IMR-90 (cell line): Measurements from ENCODE around the gene ZFP36. TPM values are rescaled to one million over a fixed set of nuclear protein-coding genes. Genes with fewer than 3 reads are reported as not detected.

ENCODE experiments used
- ATAC-seq: fragments of 200-7000 bp; cut with Tn5 transposase; 2 replicates; pipeline ENCODE4 v1.9.1; 2020; ENCODE audit warnings: low read depth, mild to moderate bottlenecking, moderate library complexity
- BruUV-seq: library from RNA; stranded (reverse); fragments of 400-500 nt; replicated peaks from 2 replicates; lab custom pipeline; 2021; lab: Mats Ljungman, UMichigan
- CTCF ChIA-PET: fragments of 300-600 bp; formaldehyde crosslinking; extraction: SDS; loops from one replicate; lab custom pipeline; 2021; ENCODE audit warnings: antibody characterized with exemption; lab: Yijun Ruan, JAX
- POLR2A ChIA-PET: fragments of 300-600 bp; sonication (Branson Sonifier 250); formaldehyde crosslinking; loops from one replicate; lab custom pipeline; 2022; ENCODE audit warnings: antibody characterized with exemption; ENCODE audit not compliant: unreplicated experiment; lab: Charles Lee
- DNase-seq: peaks from one replicate; pipeline ENCODE4 v3.0.0; 2013
- H2AFZ ChIP-seq: replicated peaks from 2 replicates; pipeline ENCODE3; 2013; ENCODE audit warnings: low read length, mild to moderate bottlenecking; ENCODE audit not compliant: poor library complexity
- H2AK5ac ChIP-seq: 2 replicates; pipeline ENCODE4 v1.6.1; 2013; ENCODE audit warnings: low read depth, low read length, inconsistent platforms
- H2AK9ac ChIP-seq: replicated peaks from 2 replicates; pipeline ENCODE3; 2013; ENCODE audit warnings: mild to moderate bottlenecking, low read depth, low read length, moderate library complexity; ENCODE audit not compliant: poor library complexity
- H2BK120ac ChIP-seq: 2 replicates; pipeline ENCODE4 v1.6.1; 2013; ENCODE audit warnings: low read depth, low read length, inconsistent platforms
- H2BK15ac ChIP-seq: 3 replicates; pipeline ENCODE4 v1.6.1; 2013; ENCODE audit warnings: low read depth, low read length, inconsistent platforms
- H2BK20ac ChIP-seq: 2 replicates; pipeline ENCODE4 v1.6.1; 2013; ENCODE audit warnings: low read depth, mild to moderate bottlenecking, inconsistent platforms, low read length, moderate library complexity
- H2BK5ac ChIP-seq: 2 replicates; pipeline ENCODE4 v1.6.1; 2013; ENCODE audit warnings: mild to moderate bottlenecking, low read depth, low read length, inconsistent platforms; ENCODE audit not compliant: poor library complexity, severe bottlenecking
- H3K14ac ChIP-seq: replicated peaks from 2 replicates; pipeline ENCODE4 v1.6.1; 2013; ENCODE audit warnings: low read depth, low read length, inconsistent platforms
- H3K18ac ChIP-seq: 2 replicates; pipeline ENCODE4 v1.6.1; 2013; ENCODE audit warnings: low read depth, low read length, control low read depth
- H3K23ac ChIP-seq: 2 replicates; pipeline ENCODE4 v1.6.1; 2013; ENCODE audit warnings: low read depth, low read length, inconsistent platforms
- H3K27ac ChIP-seq: 2 replicates; pipeline ENCODE4 v1.5.1; 2013; ENCODE audit warnings: mild to moderate bottlenecking, control low read depth, low read length; ENCODE audit not compliant: insufficient read depth
- H3K27me3 ChIP-seq: 2 replicates; pipeline ENCODE4 v1.6.1; 2013; ENCODE audit warnings: low read length; ENCODE audit not compliant: control insufficient read depth, insufficient read depth
- H3K36me3 ChIP-seq: 2 replicates; pipeline ENCODE4 v1.6.1; 2013; ENCODE audit warnings: low read length, mixed read lengths; ENCODE audit not compliant: control insufficient read depth, insufficient read depth
- H3K4ac ChIP-seq: 2 replicates; pipeline ENCODE4 v1.6.1; 2013; ENCODE audit warnings: low read depth, low read length, inconsistent platforms
- H3K4me1 ChIP-seq: 2 replicates; pipeline ENCODE4 v1.6.1; 2013; ENCODE audit warnings: low read length, mixed read lengths; ENCODE audit not compliant: control insufficient read depth, insufficient read depth
- H3K4me2 ChIP-seq: 2 replicates; pipeline ENCODE4 v1.6.1; 2013; ENCODE audit warnings: low read depth, mild to moderate bottlenecking, control low read depth, low read length, moderate library complexity
- H3K4me3 ChIP-seq: 2 replicates; pipeline ENCODE4 v1.5.1; 2013; ENCODE audit warnings: low read depth, mild to moderate bottlenecking, control low read depth, low read length, moderate library complexity; ENCODE audit not compliant: insufficient read depth
- H3K56ac ChIP-seq: 2 replicates; pipeline ENCODE4 v1.6.1; 2013; ENCODE audit warnings: low read length, inconsistent platforms; ENCODE audit not compliant: insufficient read depth; ENCODE audit errors: extremely low read depth
- H3K79me1 ChIP-seq, 2 experiments: 2 replicates each; pipeline ENCODE4 v1.6.1; 2013; ENCODE audit warnings: low read length in 2 of 2, inconsistent platforms in 1 of 2, low read depth in 1 of 2
- H3K9ac ChIP-seq: 2 replicates; pipeline ENCODE4 v1.6.1; 2013; ENCODE audit warnings: low read depth, low read length, control low read depth
- H3K9me1 ChIP-seq: 2 replicates; pipeline ENCODE4 v1.6.1; 2013; ENCODE audit warnings: low read length, inconsistent platforms; ENCODE audit not compliant: insufficient read depth
- H3K9me3 ChIP-seq: 2 replicates; pipeline ENCODE4 v1.6.1; 2013; ENCODE audit warnings: low read length; ENCODE audit not compliant: control insufficient read depth, insufficient read depth
- H4K20me1 ChIP-seq: 2 replicates; pipeline ENCODE4 v1.6.1; 2013; ENCODE audit warnings: low read length, inconsistent platforms; ENCODE audit not compliant: insufficient read depth
- H4K5ac ChIP-seq: 2 replicates; pipeline ENCODE4 v1.6.1; 2013; ENCODE audit warnings: mild to moderate bottlenecking, low read depth, low read length, control low read depth
- H4K8ac ChIP-seq, 2 experiments: 2 replicates each; pipeline ENCODE4 v1.6.1; 2013; ENCODE audit warnings: low read depth in 2 of 2, low read length in 2 of 2, control low read depth in 1 of 2, inconsistent platforms in 1 of 2
- H4K91ac ChIP-seq: 2 replicates; pipeline ENCODE4 v1.6.1; 2013; ENCODE audit warnings: low read depth, low read length, inconsistent platforms; ENCODE audit not compliant: insufficient read depth
- CEBPB ChIP-seq: IDR thresholded peaks from 2 replicates; pipeline ENCODE4 v1.6.1; 2012; ENCODE audit warnings: low read depth, low read length, improper control_type of control experiment
- SMC3 ChIP-seq: fragments of 150-350 bp; IDR thresholded peaks from 2 replicates; pipeline ENCODE4 v1.6.1; 2016; ENCODE audit warnings: low read depth, mild to moderate bottlenecking, antibody characterized with exemption, low read length, moderate library complexity
- WGBS, 2 experiments: methylation state at CpG; one replicate each; pipeline versions ENCODE4 v1.1.5 to v1.1.7; 2013; ENCODE audit warnings: missing lambda C conversion rate in 2 of 2; ENCODE audit not compliant: insufficient read length in 1 of 2; ENCODE audit errors: extremely low coverage in 2 of 2; 5-methylcytosine and 5-hydroxymethylcytosine counted together
- dilution Hi-C: fragments of 300-500 bp; cut with HindIII; formaldehyde crosslinking; loops from one replicate; pipeline ENCODE4 v1.14.3; 2018; ENCODE audit warnings: low sequenced_read_pairs; ENCODE audit not compliant: unreplicated experiment
- in situ Hi-C: fragments of 300-500 bp; cut with MboI; formaldehyde crosslinking; loops from 3 replicates; pipeline ENCODE4 v1.14.3; 2019; ENCODE audit warnings: low sequenced_read_pairs, inconsistent platforms, mixed read lengths
- intact Hi-C: fragments of 100-400 bp; cut with micrococcal nuclease; formaldehyde crosslinking; loops from 2 replicates; pipeline ENCODE4 v1.10.0; 2022
- polyA plus RNA-seq, 3 experiments: library from polyadenylated mRNA; depleted of rRNA; stranded (reverse); fragments of >200 nt; gene quantifications; 2 replicates each; pipeline ENCODE4 v1.2.3, GENCODE V29; 2012; ENCODE audit warnings: low replicate concordance in 1 of 3
- total RNA-seq: library from RNA; depleted of rRNA; stranded (reverse); fragments of >200 nt; gene quantifications from 2 replicates; pipeline ENCODE4 v1.2.3, GENCODE V29; 2012
- TF ChIP-seq, protein P1 (sequence below): fragments of 150-350 bp; IDR thresholded peaks from 2 replicates; pipeline ENCODE4 v1.6.1; 2016; ENCODE audit warnings: low read depth, mild to moderate bottlenecking, low read length, moderate library complexity, borderline replicate concordance
- TF ChIP-seq, protein P2 (sequence below): conservative IDR thresholded peaks from 2 replicates; pipeline ENCODE4 v1.5.1; 2012; ENCODE audit warnings: mild to moderate bottlenecking, low read depth, low read length, improper control_type of control experiment

ZFP36 gene
- total and polyA plus RNA-seq, 2 of the 4 experiments (the other 2 are of a cell fraction) = 1.4 to 45.0 TPM

DNA sequence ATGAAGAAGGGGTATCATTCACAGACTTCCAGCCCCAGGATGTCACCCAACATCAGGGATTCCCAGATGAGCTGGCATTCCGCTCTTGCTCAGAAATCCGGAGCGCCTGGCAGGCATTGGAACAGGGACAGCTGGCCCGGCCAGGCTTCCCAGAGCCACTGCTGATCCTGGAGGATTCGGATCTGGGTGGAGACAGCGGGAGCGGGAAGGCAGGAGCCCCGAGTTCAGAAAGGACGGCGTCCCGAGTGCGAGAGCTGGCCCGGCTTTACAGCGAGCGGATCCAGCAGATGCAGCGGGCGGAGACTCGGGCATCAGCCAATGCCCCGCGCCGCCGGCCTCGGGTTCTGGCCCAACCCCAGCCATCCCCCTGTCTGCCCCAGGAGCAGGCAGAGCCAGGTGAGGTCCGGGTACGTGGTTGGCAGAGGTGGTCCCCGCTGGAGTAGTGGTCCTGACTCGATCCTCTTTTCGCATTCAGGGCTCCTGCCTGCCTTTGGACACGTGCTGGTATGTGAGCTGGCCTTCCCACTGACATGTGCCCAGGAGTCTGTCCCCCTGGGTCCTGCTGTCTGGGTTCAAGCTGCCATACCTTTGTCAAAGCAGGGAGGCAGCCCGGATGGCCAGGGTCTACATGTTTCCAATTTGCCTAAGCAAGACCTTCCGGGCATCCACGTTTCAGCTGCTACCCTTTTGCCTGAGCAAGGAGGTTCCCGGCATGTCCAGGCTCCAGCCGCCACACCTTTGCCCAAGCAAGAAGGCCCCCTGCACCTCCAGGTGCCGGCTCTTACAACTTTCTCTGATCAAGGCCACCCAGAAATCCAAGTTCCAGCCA, 16.8 kb downstream of the ZFP36 start (continued):
- no peak for TF ChIP-seq SMC3

DNA sequence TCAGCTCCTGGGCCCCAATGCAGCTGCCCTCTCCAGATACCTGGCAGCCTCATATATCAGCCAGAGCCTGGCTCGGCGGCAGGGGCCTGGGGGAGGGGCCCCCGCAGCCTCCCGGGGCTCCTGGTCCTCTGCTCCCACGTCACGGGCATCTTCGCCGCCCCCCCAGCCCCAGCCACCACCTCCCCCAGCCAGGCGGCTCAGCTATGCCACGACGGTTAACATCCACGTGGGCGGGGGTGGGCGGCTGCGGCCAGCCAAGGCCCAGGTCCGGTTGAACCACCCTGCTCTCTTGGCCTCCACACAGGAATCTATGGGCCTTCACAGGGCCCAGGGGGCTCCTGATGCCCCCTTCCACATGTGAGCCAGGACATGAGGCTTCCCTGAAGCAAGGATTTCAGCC, 18.3 kb downstream of the ZFP36 start:
- Histone ChIP-seq H3K9me3 (no peaks in the 10 kb centered on the region), H3K18ac (no peak overlapping the region), H3K14ac (no peak overlapping the region), H2AK9ac (no peak overlapping the region), H3K4ac (no peak overlapping the region), H3K27ac (no peak overlapping the region), H2BK120ac (no peak overlapping the region), H3K9ac (no peak overlapping the region), H4K91ac (no peak overlapping the region), H3K79me1 (peaks cover 4 to 53% of the 10 kb centered on the region in 2 experiments; a peak in 3 of 4 replicates), H3K56ac (no peak overlapping the region), H4K5ac (no peak overlapping the region), H3K4me3 (no peak overlapping the region), H3K9me1 (peaks cover 8% of the 10 kb centered on the region), H3K36me3 (peaks cover 53% of the 10 kb centered on the region), H3K27me3 (no peaks in the 10 kb centered on the region), H2AK5ac (no peak overlapping the region), H3K4me1 (peaks cover 11% of the 10 kb centered on the region), H4K8ac (no peak overlapping the region), H3K23ac (no peak overlapping the region), H2BK15ac (no peak overlapping the region), H4K20me1 (peaks cover 11% of the 10 kb centered on the region), H2AFZ (no peak overlapping the region), H2BK20ac (no peak overlapping the region), H2BK5ac (no peak overlapping the region), H3K4me2 (no peak overlapping the region)
- POLR2A ChIA-PET = no interaction called here
- ATAC-seq (no peak), DNase-seq (no peak)
- intact Hi-C loops = no loop called here
- TF ChIP-seq, protein P1, sequence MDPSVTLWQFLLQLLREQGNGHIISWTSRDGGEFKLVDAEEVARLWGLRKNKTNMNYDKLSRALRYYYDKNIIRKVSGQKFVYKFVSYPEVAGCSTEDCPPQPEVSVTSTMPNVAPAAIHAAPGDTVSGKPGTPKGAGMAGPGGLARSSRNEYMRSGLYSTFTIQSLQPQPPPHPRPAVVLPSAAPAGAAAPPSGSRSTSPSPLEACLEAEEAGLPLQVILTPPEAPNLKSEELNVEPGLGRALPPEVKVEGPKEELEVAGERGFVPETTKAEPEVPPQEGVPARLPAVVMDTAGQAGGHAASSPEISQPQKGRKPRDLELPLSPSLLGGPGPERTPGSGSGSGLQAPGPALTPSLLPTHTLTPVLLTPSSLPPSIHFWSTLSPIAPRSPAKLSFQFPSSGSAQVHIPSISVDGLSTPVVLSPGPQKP = no peak
- no peak for TF ChIP-seq CEBPB
- TF ChIP-seq, protein P2, sequence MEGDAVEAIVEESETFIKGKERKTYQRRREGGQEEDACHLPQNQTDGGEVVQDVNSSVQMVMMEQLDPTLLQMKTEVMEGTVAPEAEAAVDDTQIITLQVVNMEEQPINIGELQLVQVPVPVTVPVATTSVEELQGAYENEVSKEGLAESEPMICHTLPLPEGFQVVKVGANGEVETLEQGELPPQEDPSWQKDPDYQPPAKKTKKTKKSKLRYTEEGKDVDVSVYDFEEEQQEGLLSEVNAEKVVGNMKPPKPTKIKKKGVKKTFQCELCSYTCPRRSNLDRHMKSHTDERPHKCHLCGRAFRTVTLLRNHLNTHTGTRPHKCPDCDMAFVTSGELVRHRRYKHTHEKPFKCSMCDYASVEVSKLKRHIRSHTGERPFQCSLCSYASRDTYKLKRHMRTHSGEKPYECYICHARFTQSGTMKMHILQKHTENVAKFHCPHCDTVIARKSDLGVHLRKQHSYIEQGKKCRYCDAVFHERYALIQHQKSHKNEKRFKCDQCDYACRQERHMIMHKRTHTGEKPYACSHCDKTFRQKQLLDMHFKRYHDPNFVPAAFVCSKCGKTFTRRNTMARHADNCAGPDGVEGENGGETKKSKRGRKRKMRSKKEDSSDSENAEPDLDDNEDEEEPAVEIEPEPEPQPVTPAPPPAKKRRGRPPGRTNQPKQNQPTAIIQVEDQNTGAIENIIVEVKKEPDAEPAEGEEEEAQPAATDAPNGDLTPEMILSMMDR = no peak
- in situ Hi-C loops = loop anchor here (25.0 kb wide), 1 partner anchor 412 kb away; the partner anchor contains the start of genes DYRK1B and FBL
- no TSS peak for BruUV-seq
- dilution Hi-C loops = no loop called here
- WGBS, 2 experiments = 84% methylated on average over 10 of the region's 16 CpGs; no CpG with 5 or more reads in 1 of the 2 experiments
- CTCF ChIA-PET = no interaction called here
